Nephron (organoid): ENCODE measurements around the gene ABHD8.
A peak's percentile ranks its signal among the peaks of the same experiment; 100 is the strongest.

Experiments
- H3K27ac Mint-ChIP-seq, 3 experiments: 2 replicates each; pipeline ENCODE4 v1.8.0; 2020; ENCODE audit warnings: mixed read lengths in 3 of 3, mild to moderate bottlenecking in 2 of 3, moderate library complexity in 1 of 3
- H3K27me3 Mint-ChIP-seq: 2 replicates; pipeline ENCODE4 v1.8.0; 2021; ENCODE audit warnings: low read depth, mild to moderate bottlenecking, moderate library complexity, mixed read lengths
- H3K36me3 Mint-ChIP-seq: 2 replicates; pipeline ENCODE4 v1.8.0; 2020; ENCODE audit warnings: low read depth, mixed read lengths
- H3K4me1 Mint-ChIP-seq: 2 replicates; pipeline ENCODE4 v1.8.0; 2020; ENCODE audit warnings: mixed read lengths
- H3K4me3 Mint-ChIP-seq, 3 experiments: 2 replicates each; pipeline ENCODE4 v1.8.0; 2020; ENCODE audit warnings: mild to moderate bottlenecking in 3 of 3, mixed read lengths in 3 of 3, moderate library complexity in 2 of 3
- H3K9me3 Mint-ChIP-seq: 2 replicates; pipeline ENCODE4 v1.8.0; 2020; ENCODE audit warnings: mixed read lengths
- TF ChIP-seq, protein P1 (sequence below), 3 experiments: fragments of 200-600 bp; sonication (generic); IDR thresholded peaks; one replicate each; pipeline ENCODE4 v1.5.0; 2021; ENCODE audit warnings: antibody characterized with exemption in 3 of 3; ENCODE audit not compliant: unreplicated experiment in 3 of 3

ABHD8 gene

GRCh38 chr19:17266975-17267788 is 36.0 kb downstream of the ABHD8 start, which contains the start of gene BABAM1:
Gene BABAM1, plus strand, starts transcription at chr19:17267443. Its CDS starts 1,364 bp downstream, at chr19:17268807.
- Mint-ChIP-seq H3K4me1 (peaks cover 14% of the 10 kb centered on the region), H3K27ac (peak within 1 kb of the TSS; percentile 15 to 74 (median 61)), H3K4me3 (peak within 1 kb of the TSS; percentile 84 to 86 (median 85)), H3K36me3 (peaks cover 20% of the 10 kb centered on the region), H3K9me3 (no peaks in the 10 kb centered on the region), H3K27me3 (no peaks in the 10 kb centered on the region)
- TF ChIP-seq, protein P1, sequence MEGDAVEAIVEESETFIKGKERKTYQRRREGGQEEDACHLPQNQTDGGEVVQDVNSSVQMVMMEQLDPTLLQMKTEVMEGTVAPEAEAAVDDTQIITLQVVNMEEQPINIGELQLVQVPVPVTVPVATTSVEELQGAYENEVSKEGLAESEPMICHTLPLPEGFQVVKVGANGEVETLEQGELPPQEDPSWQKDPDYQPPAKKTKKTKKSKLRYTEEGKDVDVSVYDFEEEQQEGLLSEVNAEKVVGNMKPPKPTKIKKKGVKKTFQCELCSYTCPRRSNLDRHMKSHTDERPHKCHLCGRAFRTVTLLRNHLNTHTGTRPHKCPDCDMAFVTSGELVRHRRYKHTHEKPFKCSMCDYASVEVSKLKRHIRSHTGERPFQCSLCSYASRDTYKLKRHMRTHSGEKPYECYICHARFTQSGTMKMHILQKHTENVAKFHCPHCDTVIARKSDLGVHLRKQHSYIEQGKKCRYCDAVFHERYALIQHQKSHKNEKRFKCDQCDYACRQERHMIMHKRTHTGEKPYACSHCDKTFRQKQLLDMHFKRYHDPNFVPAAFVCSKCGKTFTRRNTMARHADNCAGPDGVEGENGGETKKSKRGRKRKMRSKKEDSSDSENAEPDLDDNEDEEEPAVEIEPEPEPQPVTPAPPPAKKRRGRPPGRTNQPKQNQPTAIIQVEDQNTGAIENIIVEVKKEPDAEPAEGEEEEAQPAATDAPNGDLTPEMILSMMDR (IDR thresholded peaks at IDR 0.05; ENCODE audit: unreplicated experiment in 3 of 3): no peak

GRCh38 chr19:17266589-17266974 is 36.6 kb downstream of the ABHD8 start:
- H3K27ac Mint-ChIP-seq: peak overlapping the region; percentile 15 to 74 (median 61)
- H3K27me3 Mint-ChIP-seq: no peaks in the 10 kb centered on the region
- no peaks in the 10 kb centered on the region for H3K9me3 Mint-ChIP-seq
- peaks cover 18% of the 10 kb centered on the region for H3K36me3 Mint-ChIP-seq
- TF ChIP-seq, protein P1 (IDR thresholded peaks at IDR 0.05; ENCODE audit: unreplicated experiment in 3 of 3): no peak
- peak overlapping the region; percentile 84 to 86 (median 85) for H3K4me3 Mint-ChIP-seq
- peaks cover 14% of the 10 kb centered on the region for H3K4me1 Mint-ChIP-seq

GRCh38 chr19:17266026-17266425 is 37.2 kb downstream of the ABHD8 start:
- Mint-ChIP-seq H3K9me3 (no peaks in the 10 kb centered on the region), H3K27me3 (no peaks in the 10 kb centered on the region), H3K36me3 (peaks cover 13% of the 10 kb centered on the region), H3K4me1 (peaks cover 14% of the 10 kb centered on the region), H3K4me3 (no peak overlapping the region), H3K27ac (no peak overlapping the region)
- TF ChIP-seq, protein P1 (IDR thresholded peaks at IDR 0.05; ENCODE audit: unreplicated experiment in 3 of 3): no peak

DNA sequence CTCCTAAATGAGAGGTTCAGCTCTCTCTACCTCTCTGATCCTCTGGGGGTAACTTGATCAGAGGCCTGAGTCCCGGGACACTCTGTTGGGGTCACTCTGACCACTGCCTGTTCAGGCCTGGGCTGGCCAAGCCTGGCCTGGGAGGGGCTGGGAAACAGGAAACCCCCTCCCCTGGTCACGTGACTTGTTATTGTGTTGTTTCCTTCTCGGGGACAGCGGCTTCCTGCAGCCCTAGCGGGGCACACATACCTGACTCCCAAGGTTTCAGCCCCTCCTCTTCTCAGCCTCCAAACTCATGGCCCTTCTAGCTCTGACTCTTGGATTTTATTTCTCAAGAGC is 38.6 kb downstream of the ABHD8 start, which contains the start of gene USHBP1:
Gene USHBP1 (minus strand): TSS at position 105 of the 339 bp plus-strand sequence. CDS start 446 bp downstream, outside the sequence.
- TF ChIP-seq, protein P1 (IDR thresholded peaks at IDR 0.05; ENCODE audit: unreplicated experiment in 3 of 3): no peak
- Mint-ChIP-seq H3K36me3 (peaks cover 7% of the 10 kb centered on the region), H3K27me3 (no peaks in the 10 kb centered on the region), H3K4me1 (peaks cover 14% of the 10 kb centered on the region), H3K27ac (peak within 1 kb of the TSS; percentile 43 to 69 (median 49)), H3K9me3 (no peaks in the 10 kb centered on the region), H3K4me3 (peak within 1 kb of the TSS in 1 of 3 experiments; percentile 52)

GRCh38 chr19:17263712-17264640 is 39.2 kb downstream of the ABHD8 start:
- TF ChIP-seq, protein P1 (IDR thresholded peaks at IDR 0.05; ENCODE audit: unreplicated experiment in 3 of 3): no peak
- Mint-ChIP-seq H3K27ac (peak overlapping the region; percentile 43 to 69 (median 49)), H3K36me3 (peaks cover 7% of the 10 kb centered on the region), H3K27me3 (no peaks in the 10 kb centered on the region), H3K4me3 (peak overlapping the region in 1 of 3 experiments; percentile 52), H3K9me3 (no peaks in the 10 kb centered on the region), H3K4me1 (peaks cover 14% of the 10 kb centered on the region)
